Measurements from ENCODE around the gene SNTG2.
"Not testable (repeated sequence)": the region's sequence is repeated elsewhere in the genome, so short reads cannot be mapped to it uniquely, and the experiment has no call there.

The SNTG2 gene

DNA sequence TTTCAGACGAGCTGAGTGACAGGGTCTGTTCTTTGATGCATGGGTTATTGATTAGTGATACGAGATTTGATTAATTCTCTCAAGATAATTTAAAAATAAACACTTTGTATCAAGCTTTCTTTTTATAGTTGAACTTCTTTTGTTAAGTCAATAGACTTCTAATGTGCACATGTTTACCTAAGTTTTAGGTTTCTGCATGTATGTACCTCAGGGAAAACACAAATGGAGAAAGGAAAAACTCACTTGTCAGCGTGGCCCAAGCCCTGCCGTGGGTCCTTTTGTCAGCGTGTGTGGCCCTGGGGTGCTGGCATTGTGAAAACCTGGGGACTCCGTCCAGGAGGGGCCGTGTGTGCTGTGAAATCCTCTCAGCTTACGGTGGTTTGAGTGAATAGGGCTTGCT lies 153.7 kb downstream of the SNTG2 start:
- no peak for DNase-seq

DNA sequence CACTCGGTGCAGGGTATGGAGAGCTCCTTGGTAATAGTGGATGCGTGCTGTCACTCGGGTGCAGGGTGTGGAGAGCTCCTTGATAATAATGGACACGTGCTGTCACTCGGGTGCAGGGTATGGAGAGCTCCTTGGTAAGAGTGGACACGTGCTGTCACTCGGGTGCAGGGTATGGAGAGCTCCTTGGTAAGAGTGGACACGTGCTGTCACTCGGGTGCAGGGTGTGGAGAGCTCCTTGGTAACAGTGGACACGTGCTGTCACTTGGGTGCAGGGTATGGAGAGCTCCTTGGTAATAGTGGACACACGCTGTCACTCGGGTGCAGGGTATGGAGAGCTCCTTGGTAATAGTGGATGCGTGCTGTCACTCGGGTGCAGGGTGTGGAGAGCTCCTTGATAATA lies 155.7 kb downstream of the SNTG2 start:
- not testable (repeated sequence) for DNase-seq

DNA sequence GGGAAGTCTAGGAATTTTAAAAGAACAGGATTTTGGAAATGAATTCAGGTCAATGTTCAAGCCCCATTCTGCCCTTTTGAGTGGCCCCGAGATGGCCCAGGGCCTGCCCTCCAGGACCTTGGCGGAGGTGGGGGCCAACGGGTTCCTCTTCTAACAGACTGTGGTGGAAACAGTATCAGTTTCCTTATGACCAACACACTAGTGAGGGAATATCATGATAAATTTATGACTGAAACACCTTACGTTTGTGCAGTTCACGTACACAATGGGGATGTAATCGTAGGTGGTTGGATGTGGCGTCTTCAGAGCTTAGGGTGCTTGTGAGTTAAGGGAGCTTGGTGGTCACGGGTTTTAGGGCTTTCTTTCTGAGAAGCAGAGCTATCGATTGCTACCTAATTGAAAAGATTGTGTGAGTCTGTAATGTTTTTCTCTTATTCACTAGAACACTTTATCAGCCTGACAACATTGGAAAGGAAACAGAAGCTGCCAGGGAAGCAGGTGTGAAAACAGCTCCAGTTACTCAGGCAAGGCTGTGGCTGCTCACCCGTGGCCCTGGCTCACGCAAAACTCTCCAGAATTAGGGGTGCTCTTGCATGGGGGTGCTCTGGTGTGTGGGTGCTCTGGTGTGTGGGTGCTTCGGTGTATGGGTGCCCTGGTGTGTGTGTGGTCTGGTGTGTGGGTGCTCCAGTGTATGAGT lies 165.3 kb downstream of the SNTG2 start:
- no peak for DNase-seq

DNA sequence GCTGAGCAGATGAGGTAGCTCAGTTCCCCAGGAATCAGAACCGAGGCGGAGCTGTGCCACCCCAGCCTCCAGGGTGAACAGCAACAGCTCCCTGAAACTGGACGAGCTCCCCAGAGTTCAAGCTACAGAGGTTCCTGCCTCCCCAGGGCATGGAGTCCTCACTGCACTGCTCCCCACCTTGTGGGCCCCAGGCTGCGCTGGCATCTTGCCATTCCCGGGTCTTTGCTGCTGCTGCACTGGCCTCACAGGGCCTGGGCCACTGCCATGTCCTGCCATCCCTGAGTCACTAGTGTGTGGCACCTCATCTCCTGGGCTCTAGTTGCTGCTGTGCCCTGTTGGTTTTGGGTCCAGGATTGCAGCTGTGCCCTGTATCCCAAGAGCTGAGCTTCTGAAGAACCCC lies 166.9 kb downstream of the SNTG2 start:
- no peak for DNase-seq

DNA sequence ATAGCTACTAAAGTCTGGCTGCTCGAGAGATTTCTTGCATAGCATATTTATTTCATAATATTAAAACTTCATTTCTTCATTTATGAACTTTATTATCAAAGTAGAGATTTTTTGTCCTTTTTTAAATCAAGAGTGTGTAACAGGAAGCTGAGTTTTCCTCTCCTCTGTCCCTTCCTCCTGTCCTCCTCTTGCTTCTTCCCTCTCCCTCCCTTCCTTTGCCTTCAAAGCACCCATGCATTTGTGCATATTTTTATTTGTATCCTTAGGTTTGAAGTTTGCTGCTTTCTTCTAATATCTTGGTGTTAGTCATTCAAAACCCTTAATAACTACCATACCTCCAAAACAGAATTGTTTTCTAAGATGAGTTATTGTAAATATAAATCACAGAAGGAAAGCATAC lies 174.6 kb downstream of the SNTG2 start:
- no peak for DNase-seq

DNA sequence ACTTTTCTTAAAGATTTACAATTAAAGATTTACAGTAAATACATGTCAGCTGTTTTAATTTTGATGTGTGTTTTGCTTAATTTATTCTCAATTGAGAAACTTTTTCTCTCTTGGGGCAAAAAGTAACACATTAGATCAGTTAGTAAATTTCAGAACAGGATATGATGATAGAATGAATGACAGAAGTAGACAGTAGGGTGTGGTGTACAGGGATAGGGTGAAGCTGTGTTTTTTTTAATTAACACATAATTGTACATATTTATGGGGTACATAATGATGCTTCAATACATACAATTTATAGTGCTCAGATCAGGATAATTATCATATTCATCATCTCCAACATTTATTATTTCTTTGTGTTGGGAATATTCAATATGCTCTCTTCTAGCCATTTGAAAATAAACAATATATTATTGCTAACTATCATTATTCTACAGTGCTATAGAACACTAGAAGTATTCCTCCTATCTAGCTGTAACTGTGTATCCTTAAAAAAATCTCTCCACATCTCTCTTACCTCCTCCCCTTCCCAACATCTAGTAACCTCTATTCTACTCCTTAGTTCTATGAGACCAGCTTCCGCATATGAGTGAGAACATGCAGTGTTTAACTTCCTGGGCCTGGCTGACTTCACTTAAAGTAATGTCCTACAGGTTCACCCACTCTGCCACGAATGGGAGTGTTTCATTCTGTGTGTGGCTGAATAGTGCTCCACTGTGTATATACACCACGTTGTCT lies 175.2 kb downstream of the SNTG2 start:
- no peak for DNase-seq

DNA sequence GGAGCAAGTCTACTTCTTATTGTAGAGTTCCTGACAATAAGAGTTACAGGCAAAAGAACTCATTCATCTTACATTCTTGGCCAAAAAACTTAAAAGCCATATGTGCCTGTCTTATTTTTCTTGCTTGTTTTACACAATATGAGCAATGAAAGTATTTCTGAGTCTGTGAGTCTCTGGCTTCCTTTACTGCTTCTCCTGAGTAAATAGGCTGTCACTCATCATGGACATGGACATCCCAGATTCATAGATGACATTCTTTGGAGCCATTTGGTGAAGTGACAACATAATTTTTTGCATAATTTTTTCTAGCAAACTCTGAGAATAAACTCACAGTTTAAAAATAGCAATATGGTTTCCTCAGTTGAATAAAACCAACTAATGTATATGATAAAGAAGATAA lies 179.3 kb downstream of the SNTG2 start:
- DNase-seq: no peak

DNA sequence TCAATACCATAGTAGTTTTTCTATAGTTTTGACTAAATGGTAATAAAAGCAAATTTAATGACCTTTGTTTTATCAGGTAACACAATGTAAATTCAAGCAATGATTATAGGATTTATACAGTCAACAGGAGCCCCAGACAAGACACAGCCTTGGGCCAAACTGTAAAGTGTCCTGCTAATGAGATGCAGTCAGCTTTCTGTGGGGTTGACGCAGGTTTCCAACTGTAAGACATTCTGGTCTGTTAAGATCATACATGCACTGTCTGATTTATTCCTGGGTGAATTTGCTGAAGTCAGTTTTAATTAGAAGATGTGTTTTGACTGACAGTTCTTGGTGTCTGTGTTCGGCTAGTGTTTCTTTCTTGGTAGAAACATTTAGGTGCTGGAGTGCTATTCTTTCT lies 180.3 kb downstream of the SNTG2 start:
- no peak for DNase-seq

DNA sequence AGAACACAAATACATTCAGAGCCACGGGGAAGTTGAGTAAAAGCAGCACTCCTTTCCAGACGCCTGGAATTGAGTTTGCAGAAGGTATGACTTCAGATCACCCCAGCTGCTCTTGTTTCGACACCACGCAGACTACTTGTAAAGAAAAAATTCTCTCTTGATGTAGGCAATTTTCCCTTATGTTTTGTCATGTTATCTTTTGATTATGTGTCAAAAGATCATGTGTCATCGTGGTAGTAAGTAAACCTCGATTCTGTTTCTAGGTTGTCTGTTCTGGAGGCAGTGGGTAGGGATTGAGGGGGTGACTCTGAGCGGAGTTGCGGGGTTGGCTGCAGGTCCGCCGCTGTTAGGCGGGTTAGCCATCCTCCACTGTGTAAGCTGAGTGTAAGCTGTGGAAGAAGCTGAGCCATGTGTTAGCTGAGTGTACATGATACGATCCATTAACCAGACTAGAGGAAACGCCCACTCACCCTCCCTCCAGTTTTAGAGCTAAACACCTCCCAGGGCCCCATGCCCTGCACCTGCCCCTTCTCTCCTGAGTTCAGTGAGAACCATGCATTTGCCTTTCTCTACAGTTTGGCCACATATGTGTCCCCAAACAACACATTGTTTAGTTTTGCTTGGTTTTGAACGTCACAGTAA lies 181.8 kb downstream of the SNTG2 start:
- DNase-seq: peak; percentile 47 to 58

DNA sequence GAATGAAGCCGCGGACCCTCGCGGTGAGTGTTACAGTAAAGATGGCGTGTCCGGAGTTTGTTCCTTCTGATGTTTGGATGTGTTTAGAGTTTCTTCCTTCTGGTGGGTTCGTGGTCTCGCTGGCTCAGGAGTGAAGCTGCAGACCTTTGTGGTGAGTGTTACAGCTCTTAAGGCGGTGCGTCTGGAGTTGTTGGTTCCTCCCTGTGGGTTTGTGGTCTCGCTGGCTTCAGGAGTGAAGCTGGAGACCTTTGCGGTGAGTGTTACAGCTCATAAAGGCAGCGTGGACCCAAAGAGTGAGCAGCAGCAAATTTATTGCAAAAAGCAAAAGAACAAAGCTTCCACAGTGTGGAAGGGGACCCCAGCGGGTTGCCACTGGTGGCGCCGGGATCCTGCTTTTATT lies 183.2 kb downstream of the SNTG2 start:
- DNase-seq: peak; percentile 37 to 40

DNA sequence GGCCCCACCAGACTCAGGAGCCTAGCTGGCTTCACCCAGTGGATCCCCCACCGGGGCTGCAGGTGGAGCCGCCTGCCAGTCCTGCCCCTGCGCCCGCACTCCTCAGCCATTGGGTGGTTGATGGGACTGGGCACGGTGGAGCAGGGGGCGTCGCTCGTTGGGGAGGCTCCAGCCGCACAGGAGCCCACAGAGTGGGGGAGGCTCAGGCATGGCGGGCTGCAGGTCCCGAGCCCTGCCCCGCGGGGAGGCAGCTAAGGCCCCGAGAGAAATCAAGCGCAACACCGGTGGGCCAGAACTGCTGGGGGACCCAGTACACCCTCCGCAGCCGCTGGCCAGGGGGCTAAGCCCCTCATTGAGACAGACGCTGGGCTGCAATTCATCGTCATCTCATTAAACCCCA lies 184.0 kb downstream of the SNTG2 start:
- DNase-seq: no peak

DNA sequence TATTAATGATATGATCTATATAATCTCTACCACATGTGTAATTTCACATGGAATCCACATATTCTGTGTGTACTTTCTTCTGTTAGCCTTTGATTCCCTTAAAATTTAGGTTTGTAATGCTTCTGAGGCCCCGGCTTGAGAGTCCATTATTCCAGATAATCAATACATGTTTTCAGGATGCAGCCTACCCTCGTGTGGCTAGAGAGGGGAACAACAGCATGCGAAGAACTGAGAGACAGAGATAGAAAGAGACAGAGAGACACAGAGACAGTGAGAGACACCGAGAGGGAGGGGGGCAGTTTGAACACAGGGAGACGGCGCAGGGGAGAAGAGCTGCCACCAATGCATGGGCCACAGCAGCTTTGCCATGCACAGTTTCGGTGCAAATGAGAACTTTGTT lies 185.4 kb downstream of the SNTG2 start:
- DNase-seq: no peak

DNA sequence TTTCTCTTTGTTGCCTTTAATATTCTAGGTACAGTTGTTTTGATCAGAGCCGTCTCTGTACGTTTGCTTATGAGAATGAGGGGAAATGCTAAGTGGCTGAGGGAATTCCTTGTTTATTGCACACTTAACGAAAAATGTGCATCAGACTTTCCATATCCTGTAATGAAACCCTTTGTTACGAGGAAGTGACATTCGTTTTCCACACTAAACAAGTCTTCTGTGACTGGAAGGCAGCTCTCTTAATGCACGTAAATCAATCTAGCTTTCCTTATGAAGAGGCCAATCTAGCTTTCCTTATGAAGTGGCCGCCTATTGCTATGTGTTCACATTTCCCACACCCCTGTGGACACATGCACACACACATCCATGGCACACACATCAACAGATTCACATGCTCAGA lies 186.2 kb downstream of the SNTG2 start:
- no peak for DNase-seq

DNA sequence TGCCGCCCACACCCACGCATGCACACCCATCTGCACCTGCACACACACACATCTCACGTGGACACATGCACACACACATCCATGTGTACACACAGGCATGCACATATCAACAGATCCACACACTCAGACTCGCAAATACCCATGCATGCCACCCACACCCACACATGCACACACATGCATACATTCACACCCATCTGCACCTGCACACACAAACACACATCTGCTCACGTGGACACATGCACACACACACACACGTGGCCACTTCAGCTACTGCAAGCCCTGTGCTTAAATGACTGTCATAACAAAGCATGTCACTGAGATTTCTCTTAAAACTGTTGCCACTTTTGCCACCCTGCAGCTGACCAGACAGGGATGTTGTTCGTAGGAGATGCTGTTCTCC lies 186.6 kb downstream of the SNTG2 start:
- no peak for DNase-seq

DNA sequence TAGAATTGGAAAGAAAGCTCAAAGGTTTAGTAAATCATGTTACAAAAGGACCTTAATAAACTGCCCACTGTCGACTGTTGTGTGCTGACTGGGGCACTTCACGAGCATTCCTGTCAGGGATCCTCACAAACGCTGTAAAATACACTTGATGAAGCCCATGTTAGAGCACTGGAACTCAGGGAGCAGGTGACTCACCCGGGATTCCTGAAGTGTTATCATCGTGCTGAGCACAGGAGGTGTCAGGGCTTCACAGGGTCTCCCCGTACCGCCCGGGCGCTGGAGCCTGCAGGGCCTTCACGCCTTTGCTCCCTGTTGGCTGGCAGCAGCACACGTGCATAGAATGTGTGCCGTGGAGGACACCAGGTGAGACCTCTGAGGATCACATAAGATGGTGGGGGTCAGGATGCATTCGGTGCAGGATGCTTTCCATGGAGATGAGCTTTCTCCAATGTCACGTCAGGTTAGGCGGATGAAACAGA lies 187.3 kb downstream of the SNTG2 start:
- no peak for DNase-seq

DNA sequence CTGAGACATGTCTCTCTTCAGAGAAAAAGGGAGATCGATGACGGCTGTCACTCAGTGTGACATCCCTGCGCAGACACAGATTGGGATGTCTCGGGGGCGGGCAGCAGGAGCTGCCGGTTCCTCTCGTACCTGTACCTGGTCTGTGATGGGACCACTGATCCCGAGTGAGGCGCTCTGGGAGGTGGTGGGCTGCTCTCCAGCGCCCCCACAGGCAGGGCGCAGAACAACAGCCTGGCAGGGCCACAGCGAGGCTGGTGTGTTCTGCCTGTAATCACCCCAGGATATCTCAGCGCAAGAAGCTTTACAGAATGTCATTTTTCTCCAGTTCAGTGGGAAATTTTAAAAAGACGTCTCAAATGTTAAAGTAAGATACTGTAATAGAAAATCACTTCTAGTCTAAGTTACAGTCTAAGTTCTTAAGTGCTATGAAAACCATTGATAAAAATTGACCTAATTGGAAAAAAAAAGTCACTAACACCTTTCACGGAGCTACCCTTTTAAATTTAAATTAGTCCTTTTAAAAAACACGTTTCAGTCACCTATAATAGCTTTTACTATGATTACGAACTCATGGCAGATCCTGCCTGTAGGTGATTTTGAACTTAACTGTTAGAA lies 189.8 kb downstream of the SNTG2 start:
- DNase-seq: peak; percentile 72 to 77

DNA sequence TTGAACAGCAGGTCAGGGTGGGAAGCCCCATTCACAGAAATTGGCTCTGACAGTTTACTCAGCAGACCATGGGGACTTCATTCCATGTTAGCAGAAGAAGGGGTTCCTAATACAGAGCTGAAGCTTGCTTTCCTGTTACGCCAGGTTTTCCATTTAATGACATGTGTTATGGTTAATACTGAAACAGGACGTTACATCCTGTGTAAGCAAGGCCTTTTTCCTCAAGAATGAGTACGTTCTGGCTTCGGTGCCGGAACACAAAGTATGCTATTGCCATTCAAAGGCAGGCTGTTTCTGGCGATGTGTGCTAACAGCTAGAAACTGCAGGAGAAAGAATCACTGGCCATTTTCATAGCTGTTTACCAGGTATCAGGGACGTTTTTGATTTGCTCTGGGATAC lies 190.4 kb downstream of the SNTG2 start:
- DNase-seq: no peak

DNA sequence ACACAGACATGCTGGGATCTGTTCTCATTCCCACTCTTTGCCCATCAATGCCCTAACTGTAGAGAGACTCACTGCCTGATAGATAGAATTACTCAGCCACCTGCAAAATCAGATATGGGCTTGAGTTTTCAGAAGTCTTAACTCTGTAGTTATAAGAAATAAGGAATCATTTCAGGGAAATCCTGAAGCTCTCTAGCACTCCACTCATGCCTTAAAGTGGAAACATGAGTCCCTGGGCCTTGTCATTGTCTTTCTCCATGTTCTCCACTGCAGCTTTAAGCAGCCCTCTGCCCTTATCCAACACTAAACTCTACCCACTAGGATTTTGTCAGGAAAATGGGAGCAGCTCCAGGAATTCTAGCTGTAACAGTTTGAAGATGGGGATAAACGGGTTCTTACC lies 192.5 kb downstream of the SNTG2 start:
- DNase-seq: no peak

DNA sequence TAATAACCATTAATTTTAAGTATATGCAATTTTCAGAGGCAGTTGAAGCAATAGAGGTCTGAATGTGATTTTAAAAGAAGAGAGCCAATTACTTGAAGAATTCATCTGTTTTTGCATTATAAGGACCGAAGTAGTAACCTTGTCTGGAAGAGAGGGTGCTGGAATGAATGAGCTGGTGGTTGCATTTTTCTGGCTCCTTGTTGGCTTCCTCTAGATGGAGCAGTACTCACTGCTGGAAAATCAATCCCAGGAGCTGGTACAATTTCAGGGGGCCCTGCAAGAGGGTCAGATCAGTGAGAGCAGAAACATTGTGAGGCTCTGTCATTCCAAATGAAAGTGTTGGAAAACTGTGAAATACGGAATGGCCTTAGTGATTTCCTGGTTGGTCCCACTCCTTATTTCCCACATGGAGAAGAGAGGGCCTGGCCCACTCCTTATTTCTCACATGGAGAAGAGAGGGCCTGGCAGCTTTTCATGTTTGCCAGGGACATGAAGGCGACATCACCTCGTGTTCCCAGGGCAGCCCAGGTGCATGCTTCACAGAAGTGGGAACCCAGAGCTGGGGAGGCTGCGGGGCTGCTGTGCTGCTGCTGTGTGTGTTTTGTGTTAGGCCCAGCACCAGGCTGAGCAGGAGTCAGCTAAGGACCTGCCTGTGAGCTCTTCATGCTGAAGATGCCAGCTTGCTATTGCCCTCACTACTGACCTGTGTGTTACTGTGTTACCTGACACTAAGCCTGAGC lies 197.4 kb downstream of the SNTG2 start:
- DNase-seq: no peak

DNA sequence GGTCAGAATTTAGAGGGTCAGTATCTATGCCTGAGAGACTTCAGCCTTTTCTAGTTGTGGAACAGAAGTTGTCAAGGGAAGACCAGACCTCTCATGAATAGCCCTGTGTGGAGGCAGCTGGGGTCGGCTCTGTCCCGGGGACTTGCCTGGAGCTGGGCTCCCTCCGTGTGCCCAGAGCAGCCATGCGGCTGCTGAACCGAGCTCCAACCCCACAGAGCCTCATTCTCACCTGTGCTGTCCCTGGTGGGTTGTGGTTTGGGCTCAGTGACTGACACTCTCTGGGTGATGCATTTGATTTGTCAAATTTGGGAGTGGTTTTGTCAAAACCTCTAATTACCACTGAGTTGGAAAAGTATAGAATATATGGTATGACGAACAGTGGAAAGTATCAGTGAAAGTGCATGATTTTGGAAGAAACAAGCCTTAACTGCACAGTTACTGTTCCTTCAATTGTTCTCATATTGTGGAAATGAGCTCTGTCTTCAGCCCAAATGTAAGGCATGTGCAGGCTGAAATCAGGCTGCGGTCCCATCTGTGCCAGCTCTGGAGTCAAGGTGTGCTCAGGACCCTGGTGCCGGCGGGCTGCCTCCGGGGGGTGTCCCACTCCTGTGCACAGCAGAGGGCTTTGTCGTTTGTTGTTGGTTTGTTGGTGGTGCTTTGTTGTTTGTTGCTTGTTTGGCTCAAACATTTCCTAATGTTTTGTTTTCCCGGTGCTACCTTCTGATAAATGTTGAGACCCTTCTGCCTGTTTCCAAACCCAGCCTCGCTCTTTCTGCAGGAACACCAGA lies 200.3 kb downstream of the SNTG2 start:
- DNase-seq: no peak

DNA sequence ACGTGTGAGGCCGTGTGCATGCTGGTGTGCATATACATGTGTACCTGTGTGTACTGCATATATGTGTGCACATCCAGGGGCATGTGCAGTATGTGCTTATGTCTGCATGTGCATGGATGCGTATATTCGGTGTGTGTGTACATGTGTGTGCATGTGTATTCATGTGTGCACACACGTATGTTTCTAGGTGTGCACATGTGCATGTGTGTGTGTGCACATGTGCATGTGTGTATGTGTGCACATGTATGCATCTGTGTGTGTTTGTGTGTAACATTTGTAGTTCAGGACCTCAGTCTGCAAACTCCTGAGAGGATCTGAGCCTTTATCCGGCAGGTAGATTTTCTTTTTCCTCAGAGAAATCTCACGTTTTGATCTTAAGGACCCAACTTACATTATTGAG lies 201.7 kb downstream of the SNTG2 start:
- no peak for DNase-seq

DNA sequence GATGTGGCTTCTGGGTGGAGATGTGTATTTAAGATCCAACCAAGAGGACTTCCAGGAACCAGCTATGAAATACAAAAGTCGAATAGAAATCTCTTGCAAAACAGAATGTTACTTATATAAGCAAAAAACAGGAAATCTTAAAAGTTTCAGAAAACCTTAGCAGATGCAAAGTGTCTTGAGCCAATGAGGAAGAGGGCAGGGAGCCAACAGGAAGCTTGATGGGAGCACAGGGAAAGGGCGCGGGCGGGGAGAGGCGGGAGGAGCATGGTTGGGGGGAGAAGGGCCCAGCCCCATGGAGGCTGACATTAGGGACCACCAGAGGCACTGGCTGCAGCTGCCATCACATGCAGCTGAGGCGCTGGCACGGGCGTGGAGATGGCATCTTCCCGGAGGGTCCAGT lies 203.3 kb downstream of the SNTG2 start:
- no peak for DNase-seq
